HEK293 (cell line): ENCODE data around the gene NAP1L4.

Experiments used
- CTCF ChIP-seq: fragments of 450-650 bp; formaldehyde crosslinking; IDR thresholded peaks from 2 replicates; pipeline ENCODE4 v1.5.1; 2016; ENCODE audit warnings: missing biosample characterization, missing genetic modification characterization
- ELK4 ChIP-seq: IDR thresholded peaks from 2 replicates; pipeline ENCODE4 v1.6.1; 2011; ENCODE audit warnings: mild to moderate bottlenecking, low read depth, low read length, borderline replicate concordance
- HOXA7 ChIP-seq: sonication (generic); formaldehyde crosslinking; IDR thresholded peaks from 2 replicates; pipeline ENCODE4 v1.8.1; 2022; ENCODE audit warnings: missing genetic modification reagents, borderline replicate concordance
- SP2 ChIP-seq: fragments of 450-650 bp; formaldehyde crosslinking; IDR thresholded peaks from 2 replicates; pipeline ENCODE4 v1.5.1; 2016; ENCODE audit warnings: missing biosample characterization, missing genetic modification characterization
- TCF7L2 ChIP-seq: IDR thresholded peaks from 2 replicates; pipeline ENCODE4 v1.6.1; 2011; ENCODE audit warnings: low read depth, mild to moderate bottlenecking, inconsistent platforms, low read length, moderate library complexity, borderline replicate concordance
- ZNF114 ChIP-seq: fragments of 450-650 bp; formaldehyde crosslinking; IDR thresholded peaks from 2 replicates; pipeline ENCODE4 v1.5.0; 2017; ENCODE audit warnings: missing biosample characterization, missing genetic modification characterization
- ZNF274 ChIP-seq, 2 experiments: fragments of 200-500 bp in 1 of 2; fragments of 450-650 bp in 1 of 2; sonication (Bioruptor generic) in 1 of 2; formaldehyde crosslinking in 1 of 2; IDR thresholded peaks; 2 replicates each; pipeline versions ENCODE4 v1.5.1 to v1.6.1; 2014 to 2016; ENCODE audit warnings: borderline replicate concordance in 1 of 2, inconsistent platforms in 1 of 2, low read length in 1 of 2, missing biosample characterization in 1 of 2, missing genetic modification characterization in 1 of 2
- ZNF768 ChIP-seq: fragments of 450-650 bp; formaldehyde crosslinking; IDR thresholded peaks from 2 replicates; pipeline ENCODE4 v1.5.1; 2018; ENCODE audit warnings: missing biosample characterization, mild to moderate bottlenecking, missing genetic modification characterization
- ZNF777 ChIP-seq: fragments of 450-650 bp; formaldehyde crosslinking; IDR thresholded peaks from 2 replicates; pipeline ENCODE4 v1.5.1; 2017; ENCODE audit warnings: missing biosample characterization, missing genetic modification characterization, borderline replicate concordance

GRCh38 chr11:2940921-2941821, 51.0 kb downstream of the NAP1L4 start:
- no peak for TF ChIP-seq ZNF777
- no peak for TF ChIP-seq CTCF
- TF ChIP-seq ZNF274 (IDR thresholded peaks at IDR 0.05; ENCODE audit: low read length): no peak
- no peak for TF ChIP-seq ZNF274 (tag by site-specific recombination; IDR thresholded peaks at IDR 0.05; ENCODE audit: borderline replicate concordance)
- TF ChIP-seq TCF7L2: no peak
- TF ChIP-seq ZNF114 (tag by site-specific recombination): no peak
- TF ChIP-seq SP2 (tag by site-specific recombination): no peak
- no peak for TF ChIP-seq ELK4
- TF ChIP-seq HOXA7 (CRISPR knock-in tag): no peak
- TF ChIP-seq ZNF768 (tag by site-specific recombination): no peak
